H9 (cell line): ENCODE data around the gene BCAS3. TPM values are rescaled to one million over a fixed set of nuclear protein-coding genes. Genes with fewer than 3 reads are reported as not detected.
"Not testable (repeated sequence)": the region's sequence is repeated elsewhere in the genome, so short reads cannot be mapped to it uniquely, and the experiment has no call there.

Source experiments
- DNase-seq: peaks from one replicate; pipeline ENCODE4 v3.0.0-alpha.2; 2017
- H2AFZ ChIP-seq: one replicate; pipeline ENCODE4 v1.6.1; 2013; ENCODE audit warnings: mild to moderate bottlenecking, low read length, control low read depth, moderate library complexity
- H2AK5ac ChIP-seq: 2 replicates; pipeline ENCODE4 v1.6.1; 2013; ENCODE audit warnings: low read length, control low read depth, mixed read lengths; ENCODE audit not compliant: insufficient read length
- H2BK120ac ChIP-seq: one replicate; pipeline ENCODE4 v1.6.1; 2013; ENCODE audit warnings: low read depth, mild to moderate bottlenecking, low read length, control low read depth, inconsistent platforms; ENCODE audit not compliant: poor library complexity, severe bottlenecking
- H2BK12ac ChIP-seq: 2 replicates; pipeline ENCODE4 v1.6.1; 2013; ENCODE audit warnings: low read length, control low read depth, mixed read lengths, low read depth; ENCODE audit not compliant: insufficient read length
- H2BK15ac ChIP-seq: 2 replicates; pipeline ENCODE4 v1.6.1; 2013; ENCODE audit warnings: low read depth, low read length, control low read depth
- H2BK20ac ChIP-seq: one replicate; pipeline ENCODE4 v1.6.1; 2013; ENCODE audit warnings: low read depth, mild to moderate bottlenecking, low read length, control low read depth, inconsistent platforms; ENCODE audit not compliant: poor library complexity, severe bottlenecking
- H2BK5ac ChIP-seq: 2 replicates; pipeline ENCODE4 v1.6.1; 2013; ENCODE audit warnings: low read length, control low read depth, mixed read lengths; ENCODE audit not compliant: insufficient read length
- H3K14ac ChIP-seq: 2 replicates; pipeline ENCODE4 v1.6.1; 2013; ENCODE audit warnings: low read length, control low read depth; ENCODE audit not compliant: insufficient read depth
- H3K18ac ChIP-seq: 2 replicates; pipeline ENCODE4 v1.6.1; 2013; ENCODE audit warnings: low read depth, mild to moderate bottlenecking, mixed read lengths, low read length, control low read depth; ENCODE audit not compliant: insufficient read length
- H3K23ac ChIP-seq: 2 replicates; pipeline ENCODE4 v1.6.1; 2013; ENCODE audit warnings: low read length, control low read depth, mixed read lengths, low read depth; ENCODE audit not compliant: insufficient read length
- H3K23me2 ChIP-seq: 2 replicates; pipeline ENCODE4 v1.6.1; 2013; ENCODE audit warnings: low read depth, mild to moderate bottlenecking, mixed read lengths, low read length, control low read depth; ENCODE audit not compliant: insufficient read length, poor library complexity, severe bottlenecking
- H3K27ac ChIP-seq: 2 replicates; pipeline ENCODE4 v1.5.1; 2013; ENCODE audit warnings: low read length, control low read depth, mixed read lengths, low read depth; ENCODE audit not compliant: insufficient read length
- H3K27me3 ChIP-seq: 2 replicates; pipeline ENCODE4 v1.6.1; 2013; ENCODE audit warnings: low read length, control low read depth, inconsistent platforms; ENCODE audit not compliant: insufficient read depth
- H3K4ac ChIP-seq: 2 replicates; pipeline ENCODE4 v1.6.1; 2013; ENCODE audit warnings: low read depth, mild to moderate bottlenecking, control low read depth, inconsistent platforms, low read length, moderate library complexity
- H3K4me1 ChIP-seq: 2 replicates; pipeline ENCODE4 v1.6.1; 2013; ENCODE audit warnings: low read length, control low read depth, inconsistent platforms; ENCODE audit not compliant: insufficient read depth
- H3K4me2 ChIP-seq: 2 replicates; pipeline ENCODE4 v1.6.1; 2013; ENCODE audit warnings: low read length, control low read depth, mixed read lengths; ENCODE audit not compliant: insufficient read length, insufficient read depth
- H3K56ac ChIP-seq: 2 replicates; pipeline ENCODE4 v1.6.1; 2013; ENCODE audit warnings: low read depth, mild to moderate bottlenecking, mixed read lengths, low read length, control low read depth; ENCODE audit not compliant: insufficient read length
- H3K79me1 ChIP-seq: 2 replicates; pipeline ENCODE4 v1.6.1; 2013; ENCODE audit warnings: low read depth, mild to moderate bottlenecking, moderate library complexity, low read length, control low read depth, inconsistent platforms; ENCODE audit not compliant: insufficient read depth, poor library complexity, severe bottlenecking
- H3K79me2 ChIP-seq: 2 replicates; pipeline ENCODE4 v1.6.1; 2013; ENCODE audit warnings: low read length, control low read depth, inconsistent platforms; ENCODE audit not compliant: insufficient read depth
- H3K9ac ChIP-seq: 2 replicates; pipeline ENCODE4 v1.6.1; 2013; ENCODE audit warnings: low read length, control low read depth, mixed read lengths; ENCODE audit not compliant: insufficient read length; ENCODE audit errors: extremely low read depth
- H3K9me3 ChIP-seq: one replicate; pipeline ENCODE4 v1.6.1; 2013; ENCODE audit warnings: low read depth, low read length, inconsistent platforms; ENCODE audit not compliant: control insufficient read depth
- H3T11ph ChIP-seq: one replicate; pipeline ENCODE4 v1.6.1; 2013; ENCODE audit warnings: mild to moderate bottlenecking, low read length, control low read depth, inconsistent platforms
- H4K20me1 ChIP-seq: one replicate; pipeline ENCODE4 v1.6.1; 2013; ENCODE audit not compliant: control insufficient read depth, insufficient read length, insufficient read depth
- H4K5ac ChIP-seq: 2 replicates; pipeline ENCODE4 v1.6.1; 2013; ENCODE audit warnings: low read depth, mild to moderate bottlenecking, mixed read lengths, low read length, control low read depth; ENCODE audit not compliant: insufficient read length
- H4K8ac ChIP-seq: replicated peaks from 2 replicates; pipeline ENCODE4 v1.6.1; 2013; ENCODE audit warnings: low read length, control low read depth, mixed read lengths, low read depth; ENCODE audit not compliant: insufficient read length
- H4K91ac ChIP-seq: 2 replicates; pipeline ENCODE4 v1.6.1; 2013; ENCODE audit warnings: low read depth, mild to moderate bottlenecking, moderate library complexity, mixed read lengths, low read length, control low read depth; ENCODE audit not compliant: insufficient read length
- H3K27ac Mint-ChIP-seq, 3 experiments: 2 replicates in 2 of 3; 3 replicates in 1 of 3; pipeline ENCODE4 v1.8.0; 2020 to 2021; ENCODE audit warnings: mixed read lengths in 3 of 3, mild to moderate bottlenecking in 1 of 3, moderate library complexity in 1 of 3
- H3K27me3 Mint-ChIP-seq: 2 replicates; pipeline ENCODE4 v1.8.0; 2021; ENCODE audit warnings: low read depth, mild to moderate bottlenecking, moderate library complexity, mixed read lengths
- H3K36me3 Mint-ChIP-seq, 3 experiments: 2 replicates in 2 of 3; 3 replicates in 1 of 3; pipeline ENCODE4 v1.8.0; 2020 to 2021; ENCODE audit warnings: low read depth in 3 of 3, mixed read lengths in 3 of 3; ENCODE audit not compliant: insufficient read depth in 1 of 3
- H3K4me1 Mint-ChIP-seq, 2 experiments: 2 replicates each; pipeline ENCODE4 v1.8.0; 2020; ENCODE audit warnings: mixed read lengths in 2 of 2
- H3K4me3 Mint-ChIP-seq, 2 experiments: 2 replicates in 1 of 2; 3 replicates in 1 of 2; pipeline ENCODE4 v1.8.0; 2020 to 2021; ENCODE audit warnings: mild to moderate bottlenecking in 2 of 2, mixed read lengths in 2 of 2, moderate library complexity in 1 of 2
- H3K9me3 Mint-ChIP-seq, 2 experiments: 2 replicates in 1 of 2; 3 replicates in 1 of 2; pipeline ENCODE4 v1.8.0; 2020; ENCODE audit warnings: mild to moderate bottlenecking in 2 of 2, mixed read lengths in 2 of 2, moderate library complexity in 1 of 2
- CTCF ChIP-seq: fragments of 200-600 bp; sonication (generic); conservative IDR thresholded peaks from 3 replicates; pipeline ENCODE4 v1.8.0; 2021; ENCODE audit warnings: antibody characterized with exemption, mild to moderate bottlenecking
- WGBS: extraction: QIAGEN DNeasy Blood & Tissue Kit; methylation state at CpG from one replicate; pipeline ENCODE4 v1.1.7; 2013; ENCODE audit warnings: missing lambda C conversion rate, low lambda C conversion rate, mixed read lengths; ENCODE audit not compliant: insufficient read length; ENCODE audit errors: extremely low coverage; 5-methylcytosine and 5-hydroxymethylcytosine counted together
- total RNA-seq: library from RNA; stranded (reverse); gene quantifications from 2 replicates; pipeline ENCODE4 v1.2.1, GENCODE V29; 2021

BCAS3 gene
- total RNA-seq, 1 experiment from 2014 or later = 22.4 TPM

GRCh38 chr17:60770946-60771422 lies 93.3 kb downstream of the BCAS3 start:
- H4K91ac ChIP-seq = no peak overlapping the region
- no peaks in the 10 kb centered on the region for H3K79me2 ChIP-seq
- no peak for TF ChIP-seq CTCF
- no CpG with 5 or more reads among the region's 8 CpGs for WGBS
- H3K4me1 ChIP-seq = no peaks in the 10 kb centered on the region
- H3K27ac ChIP-seq = no peak overlapping the region
- H3K14ac ChIP-seq = no peak overlapping the region
- H2BK20ac ChIP-seq = no peak overlapping the region
- Mint-ChIP-seq H3K4me1 (peaks cover 2% of the 10 kb centered on the region in 2 experiments; a peak in 2 of 4 replicates), H3K4me3 (no peak overlapping the region), H3K27ac (no peak overlapping the region), H3K27me3 (no peaks in the 10 kb centered on the region), H3K9me3 (peaks cover 14 to 24% of the 10 kb centered on the region in 2 experiments), H3K36me3 (peaks cover 5 to 20% (median 8%) of the 10 kb centered on the region in 3 experiments)
- no peak overlapping the region for H3K4ac ChIP-seq
- no peak overlapping the region for H4K8ac ChIP-seq
- H2BK5ac ChIP-seq = no peak overlapping the region
- H3K79me1 ChIP-seq = no peaks in the 10 kb centered on the region
- H2BK12ac ChIP-seq = no peak overlapping the region
- no peak overlapping the region for H3K56ac ChIP-seq
- no peak overlapping the region for H3K18ac ChIP-seq
- H4K20me1 ChIP-seq = no peaks in the 10 kb centered on the region
- no peak overlapping the region for H3K9ac ChIP-seq
- no peaks in the 10 kb centered on the region for H3K9me3 ChIP-seq
- H4K5ac ChIP-seq = no peak overlapping the region
- H2BK15ac ChIP-seq = no peak overlapping the region
- H2AK5ac ChIP-seq = no peak overlapping the region
- no peak overlapping the region for H3T11ph ChIP-seq
- no peaks in the 10 kb centered on the region for H3K27me3 ChIP-seq
- no peak overlapping the region for H2BK120ac ChIP-seq
- H3K4me2 ChIP-seq = no peak overlapping the region
- H2AFZ ChIP-seq = no peak overlapping the region
- no peak overlapping the region for H3K23ac ChIP-seq
- DNase-seq = no peak
- no peaks in the 10 kb centered on the region for H3K23me2 ChIP-seq

GRCh38 chr17:60771621-60772020 lies 94.0 kb downstream of the BCAS3 start:
- H2AK5ac ChIP-seq, H3K4ac ChIP-seq, H3K4me3 Mint-ChIP-seq, H3K27ac ChIP-seq, H2BK20ac ChIP-seq, H3K4me1 Mint-ChIP-seq, H3K27me3 Mint-ChIP-seq, H3K4me1 ChIP-seq, H3K23ac ChIP-seq, H2BK5ac ChIP-seq, H3K9ac ChIP-seq, H3K4me2 ChIP-seq, H3K14ac ChIP-seq, H3K18ac ChIP-seq, H4K20me1 ChIP-seq, H3K56ac ChIP-seq, H2BK120ac ChIP-seq, DNase-seq, H2BK12ac ChIP-seq, H2BK15ac ChIP-seq, H2AFZ ChIP-seq, H4K8ac ChIP-seq, H3K9me3 ChIP-seq, H4K91ac ChIP-seq, H3T11ph ChIP-seq, H3K27me3 ChIP-seq, H4K5ac ChIP-seq, H3K79me1 ChIP-seq, H3K23me2 ChIP-seq, H3K79me2 ChIP-seq, H3K27ac Mint-ChIP-seq: not testable (repeated sequence)
- H3K36me3 Mint-ChIP-seq = peaks cover 5 to 16% (median 6%) of the 10 kb centered on the region in 3 experiments
- peaks cover 12 to 18% of the 10 kb centered on the region in 2 experiments for H3K9me3 Mint-ChIP-seq
- WGBS = no CpG with 5 or more reads among the region's 5 CpGs
